CD4-positive, alpha-beta T cell treated with Interferon gamma for 1 hour (primary cell): ENCODE measurements around the gene PNMA1.
A peak's percentile ranks its signal among the peaks of the same experiment; 100 is the strongest.

Experiments
- DNase-seq: peaks from one replicate; pipeline ENCODE4 v3.0.0-alpha.2; 2020

PNMA1 gene

DNA sequence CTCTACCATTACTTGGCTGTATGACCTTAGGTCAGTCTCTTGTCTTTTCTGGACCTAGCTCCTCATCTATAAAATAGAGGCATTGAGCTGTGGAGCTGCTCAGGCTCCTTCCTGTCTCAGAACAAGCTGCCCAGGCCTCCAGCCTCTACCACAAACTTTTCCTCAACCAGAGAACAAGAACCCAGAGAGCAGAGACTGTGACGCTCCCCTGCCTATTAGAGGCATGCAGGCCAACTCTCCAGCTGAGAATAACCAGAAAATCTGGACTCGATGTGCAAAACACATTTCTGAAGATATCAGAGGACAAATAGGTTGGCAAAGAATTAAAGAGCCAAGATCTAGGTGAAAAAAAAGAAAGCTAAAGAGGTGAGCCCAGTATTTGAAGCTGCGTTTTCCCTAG lies 17.8 kb upstream of the PNMA1 start:
- no peak for DNase-seq

DNA sequence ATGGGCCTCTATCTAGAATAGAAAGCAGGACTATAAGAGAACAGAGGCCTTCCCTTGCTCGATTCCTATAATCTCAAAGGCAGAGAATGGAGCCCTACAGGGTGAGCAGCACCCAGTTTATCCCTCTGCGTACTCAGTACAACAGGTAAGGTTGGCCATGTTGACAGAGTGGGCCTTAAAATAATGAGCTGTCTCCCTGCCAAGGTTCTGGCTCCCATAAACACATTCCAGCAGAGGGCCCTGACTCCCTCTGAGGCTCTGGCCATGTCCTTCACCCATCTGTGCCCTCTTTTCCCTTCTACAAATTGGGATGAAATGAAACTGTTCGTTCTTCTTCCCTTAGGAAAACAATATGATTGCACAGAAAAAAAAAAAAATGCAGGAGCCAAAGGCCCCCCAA lies 16.9 kb upstream of the PNMA1 start:
- no peak for DNase-seq

- DNase-seq, result no peak
Observed at GRCh38 chr14:73729556-73730265, 15.5 kb upstream of the PNMA1 start.

DNA sequence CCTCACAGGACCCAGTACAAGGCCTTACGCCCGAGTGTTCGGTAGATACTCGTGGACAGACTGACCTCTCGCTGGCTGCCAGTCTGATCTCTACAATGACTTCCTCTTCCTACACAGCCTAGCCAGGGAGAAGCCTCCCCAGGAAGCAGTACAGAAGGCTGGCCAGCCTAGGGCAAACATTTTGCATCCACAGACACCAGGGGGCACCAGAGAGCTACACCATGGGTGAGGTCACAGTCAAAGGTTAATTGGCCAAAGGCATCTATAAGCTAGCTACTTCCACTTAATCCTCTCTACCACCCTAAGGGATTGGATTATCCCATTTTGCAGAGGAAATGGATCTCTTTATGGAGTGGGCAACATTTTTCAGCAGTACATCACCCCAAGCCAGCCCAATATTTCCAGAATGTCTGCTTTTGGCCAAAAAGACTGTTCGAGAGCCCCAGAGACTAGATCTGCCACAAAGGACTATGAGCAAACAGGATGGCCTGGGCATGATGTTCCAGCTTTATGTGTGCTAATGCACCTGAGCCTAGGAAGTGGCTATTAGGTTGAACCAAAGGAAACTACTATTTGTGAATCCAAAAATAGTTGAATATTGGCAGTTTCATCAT lies 14.6 kb upstream of the PNMA1 start:
- DNase-seq, result peak; percentile 81

GRCh38 chr14:73727166-73727565 lies 13.0 kb upstream of the PNMA1 start:
- DNase-seq, result no peak

GRCh38 chr14:73726025-73726961 lies 12.1 kb upstream of the PNMA1 start:
- DNase-seq, result no peak

DNA sequence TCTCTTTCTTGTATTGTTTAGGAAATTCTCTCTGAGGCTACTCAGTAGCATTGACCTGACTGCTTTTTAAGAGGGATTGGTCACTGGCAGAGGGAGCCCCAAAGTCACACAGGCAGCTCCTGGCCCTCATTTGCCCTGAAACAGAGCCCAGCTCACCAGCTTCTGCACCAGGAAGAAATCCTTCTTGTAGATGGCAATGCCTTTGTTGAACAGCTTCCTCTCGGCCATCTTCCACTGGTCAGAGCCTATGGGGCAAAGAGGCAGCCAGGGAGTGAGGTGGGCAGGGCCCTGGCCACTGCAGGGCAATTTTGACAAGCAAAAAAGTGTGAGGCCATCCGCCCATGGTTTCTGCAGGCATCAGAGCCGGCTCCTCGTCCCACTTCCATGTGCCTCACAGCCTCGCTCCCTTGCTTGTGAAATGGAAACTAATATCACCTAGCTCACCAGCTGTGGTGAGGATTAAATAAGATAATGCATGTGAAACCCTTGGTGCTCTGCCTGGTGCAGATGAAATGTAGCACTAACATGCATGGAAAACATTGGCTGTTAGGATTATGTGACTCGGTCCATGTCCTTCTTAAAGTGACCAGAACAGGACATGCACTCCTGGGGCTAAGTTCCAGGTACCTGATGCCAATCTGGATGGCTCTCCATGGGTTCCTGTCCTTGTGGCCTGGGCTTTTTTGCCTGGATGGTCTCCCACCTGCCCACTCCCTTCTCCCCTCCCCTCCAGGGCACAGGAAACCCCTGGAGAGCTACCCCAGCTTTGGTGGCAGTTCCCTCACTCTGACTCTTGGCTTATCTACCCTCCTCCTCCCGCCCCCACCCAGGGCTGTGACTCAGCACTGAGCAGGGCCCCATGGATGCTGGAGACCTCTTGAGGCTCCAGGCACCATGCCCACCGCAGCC lies 11.2 kb upstream of the PNMA1 start:
- no peak for DNase-seq

- no peak for DNase-seq
Observed at GRCh38 chr14:73724696-73725095, 10.5 kb upstream of the PNMA1 start.

DNA sequence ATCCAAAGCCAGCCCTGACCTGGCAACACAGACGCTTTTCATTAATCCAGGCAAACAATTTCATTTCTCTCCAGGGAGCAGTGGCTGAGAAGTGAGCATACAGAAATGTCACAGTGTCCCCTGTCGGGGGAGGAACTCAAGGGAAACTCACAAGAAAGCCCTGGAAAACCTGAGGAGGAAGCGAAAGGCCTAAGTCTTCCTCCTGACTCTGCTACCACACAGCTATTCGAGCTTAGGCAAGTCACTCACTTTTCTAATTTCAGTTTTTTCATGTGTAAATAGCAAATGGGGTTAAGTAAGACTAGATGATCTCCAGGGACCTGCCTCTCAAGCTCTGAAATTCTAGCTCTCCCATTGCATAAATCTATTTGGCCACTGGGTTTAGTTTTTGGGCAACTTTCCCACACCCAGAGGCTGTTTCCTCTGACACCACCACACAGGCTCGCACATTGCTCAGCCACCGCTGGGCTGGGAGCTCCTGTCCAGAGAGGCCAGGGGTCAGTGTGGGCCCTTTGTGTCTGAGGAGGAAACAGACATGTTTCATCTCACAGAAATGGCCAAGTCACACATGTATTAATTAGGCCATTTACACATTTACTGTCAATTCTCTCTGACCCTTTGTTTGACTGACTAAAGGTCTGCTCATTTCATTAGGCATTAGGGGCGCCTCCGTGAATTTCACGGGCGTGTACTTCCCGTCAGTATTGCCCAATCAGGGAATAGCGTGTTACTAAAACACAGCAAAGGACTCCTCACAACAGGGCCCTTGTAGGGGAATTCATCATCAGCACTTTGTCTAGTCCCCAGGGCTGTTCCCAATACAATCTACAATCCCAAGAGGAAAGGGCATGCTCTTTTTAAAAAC lies 9.8 kb upstream of the PNMA1 start:
- DNase-seq, result no peak

- no peak for DNase-seq
Observed at GRCh38 chr14:73723406-73723796, 9.2 kb upstream of the PNMA1 start.

- DNase-seq, result no peak
Observed at GRCh38 chr14:73722581-73722980, 8.4 kb upstream of the PNMA1 start.

- no peak for DNase-seq
Observed at GRCh38 chr14:73721101-73721821, 7.1 kb upstream of the PNMA1 start.

- no peak for DNase-seq
Observed at GRCh38 chr14:73720636-73721035, 6.5 kb upstream of the PNMA1 start.

DNA sequence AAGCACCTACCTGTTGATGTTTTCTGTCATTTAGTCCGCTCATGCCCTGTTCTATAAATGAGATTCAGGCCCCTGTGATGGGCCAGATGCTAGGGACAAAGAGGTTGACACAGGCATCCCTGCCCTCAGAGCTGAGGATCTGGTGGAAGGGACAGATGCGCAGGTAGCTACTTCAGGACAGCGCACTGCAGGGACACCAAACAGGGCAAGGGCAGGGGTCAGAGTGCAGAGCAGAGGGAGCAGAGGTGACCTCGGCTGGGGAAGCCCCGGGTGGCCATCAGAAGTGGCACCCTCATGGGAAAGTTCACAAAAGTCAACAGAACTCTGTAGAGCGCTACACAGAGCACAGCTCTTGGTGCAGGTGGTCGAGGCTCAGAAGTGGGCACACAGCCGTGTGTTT lies 5.6 kb upstream of the PNMA1 start:
- DNase-seq, result no peak

DNA sequence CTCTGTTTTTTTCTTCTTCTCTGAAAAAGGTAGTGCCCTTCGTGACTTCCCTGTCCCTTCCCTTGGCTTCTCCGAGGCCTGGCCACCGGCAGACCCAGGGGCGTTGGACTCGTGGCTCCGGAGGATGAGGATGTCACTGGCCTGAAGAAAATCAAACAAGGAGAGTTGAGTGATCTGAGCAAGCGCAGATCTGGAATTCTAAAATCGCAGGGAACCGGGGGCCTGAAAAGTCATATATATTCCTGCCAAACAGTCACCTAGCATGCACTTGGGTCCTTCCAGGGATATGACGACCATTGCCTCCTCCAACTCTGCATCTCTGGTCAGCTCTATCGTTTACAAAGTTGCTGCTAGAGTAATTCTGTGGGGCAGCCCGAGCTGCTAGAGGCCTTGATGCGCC lies 5.2 kb upstream of the PNMA1 start:
- DNase-seq, result no peak

DNA sequence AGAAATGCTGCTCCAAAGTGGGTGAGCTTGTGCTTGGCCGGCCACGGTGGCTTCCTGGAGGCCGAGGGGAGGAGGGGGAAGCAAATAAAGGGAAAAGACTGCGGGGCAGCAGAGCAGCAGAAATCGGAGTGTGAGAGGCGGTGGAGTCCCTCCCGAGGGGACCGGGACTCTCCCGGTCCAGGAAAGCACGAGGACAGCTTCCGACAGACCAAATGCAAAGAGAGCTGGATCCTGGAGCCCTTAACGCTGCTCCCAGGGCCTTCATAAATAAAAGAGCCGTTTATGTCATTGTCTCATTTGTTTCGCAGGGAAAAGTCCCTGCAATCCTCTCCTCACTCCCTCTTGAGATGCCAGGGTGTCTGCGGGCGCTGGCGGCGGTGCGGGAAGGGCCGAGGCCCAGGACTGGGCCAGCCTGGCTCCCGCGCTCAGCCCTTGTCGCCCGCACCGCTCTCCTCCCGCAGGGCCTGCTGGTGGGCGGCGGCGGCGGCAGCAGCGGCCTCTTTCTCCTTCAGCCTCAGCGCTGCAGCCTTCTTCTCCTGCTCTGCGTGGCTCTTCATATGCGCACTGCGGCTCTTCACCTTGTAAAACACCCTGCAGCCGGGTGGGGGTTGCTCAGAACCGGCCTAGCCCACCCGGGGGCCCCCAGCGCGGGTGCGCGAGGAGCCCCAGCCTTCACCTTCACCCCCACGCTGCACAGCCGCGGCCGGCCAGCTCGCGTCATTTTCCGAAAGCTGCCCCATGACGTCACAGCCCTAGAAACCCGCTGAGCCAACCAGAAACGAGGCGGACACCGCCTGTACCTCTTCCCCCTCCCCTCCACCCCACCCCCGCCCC lies 4.5 kb upstream of the PNMA1 start:
- DNase-seq, result no peak

DNA sequence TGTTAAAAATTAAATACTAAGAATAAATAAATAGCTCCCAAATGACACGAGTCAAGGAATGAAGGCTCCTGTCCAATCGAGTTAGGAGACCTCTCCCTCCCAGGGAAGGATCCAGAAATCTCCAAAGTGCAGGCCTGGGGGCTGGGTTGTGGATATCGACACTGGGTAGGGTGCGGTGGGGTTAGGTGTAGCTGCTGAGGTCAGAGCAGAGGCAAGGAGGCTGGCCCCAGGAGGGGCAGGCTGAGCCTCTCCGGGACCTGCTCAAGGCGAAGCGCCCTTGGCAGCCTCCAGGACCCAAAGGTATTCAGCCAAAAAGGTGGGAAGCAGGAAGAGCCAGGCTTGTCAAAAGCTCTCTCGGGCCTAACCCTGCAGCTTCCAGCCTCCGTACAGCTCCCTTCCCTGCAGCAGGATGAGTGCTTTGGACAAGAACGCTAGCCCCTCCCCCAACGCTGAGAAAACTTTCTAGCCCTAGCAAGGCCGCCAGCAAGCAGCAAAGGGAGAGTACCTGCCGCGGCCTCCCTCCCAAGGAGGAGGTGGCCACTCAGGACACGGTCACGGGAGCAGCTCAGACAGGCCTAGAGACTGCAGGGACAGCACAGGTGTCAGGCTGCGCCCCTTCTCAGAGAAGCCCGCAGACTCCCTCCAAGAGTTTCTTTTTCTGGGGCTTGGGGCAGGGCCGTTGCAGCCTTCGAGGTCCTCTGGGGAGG lies 3.7 kb upstream of the PNMA1 start:
- DNase-seq, result no peak

GRCh38 chr14:73717266-73717665 lies 3.1 kb upstream of the PNMA1 start:
- DNase-seq, result no peak

DNA sequence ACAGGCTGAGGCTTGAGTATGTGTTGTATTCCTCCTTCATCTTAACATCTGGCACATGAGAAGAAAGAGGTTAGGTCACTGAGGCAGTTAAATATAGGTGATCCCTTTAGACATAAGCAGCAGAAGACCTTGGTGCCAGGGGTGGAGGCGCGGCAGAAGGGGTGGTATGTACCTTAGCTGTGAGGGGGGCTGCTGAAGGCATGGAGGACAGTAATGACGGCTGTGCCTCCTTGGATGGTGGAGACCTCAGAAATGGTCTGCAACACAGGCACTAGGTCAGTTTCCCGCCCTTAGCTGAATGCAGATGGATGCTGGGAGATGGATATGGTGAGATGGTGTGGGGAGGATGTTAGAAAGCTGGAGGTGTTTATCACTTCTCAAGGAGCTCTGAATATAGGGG lies 1.5 kb upstream of the PNMA1 start:
- no peak for DNase-seq
